ENCODE results near the gene ST3GAL2.
"Not testable (repeated sequence)": the region's sequence is repeated elsewhere in the genome, so short reads cannot be mapped to it uniquely, and the experiment has no call there.

Gene ST3GAL2

DNA sequence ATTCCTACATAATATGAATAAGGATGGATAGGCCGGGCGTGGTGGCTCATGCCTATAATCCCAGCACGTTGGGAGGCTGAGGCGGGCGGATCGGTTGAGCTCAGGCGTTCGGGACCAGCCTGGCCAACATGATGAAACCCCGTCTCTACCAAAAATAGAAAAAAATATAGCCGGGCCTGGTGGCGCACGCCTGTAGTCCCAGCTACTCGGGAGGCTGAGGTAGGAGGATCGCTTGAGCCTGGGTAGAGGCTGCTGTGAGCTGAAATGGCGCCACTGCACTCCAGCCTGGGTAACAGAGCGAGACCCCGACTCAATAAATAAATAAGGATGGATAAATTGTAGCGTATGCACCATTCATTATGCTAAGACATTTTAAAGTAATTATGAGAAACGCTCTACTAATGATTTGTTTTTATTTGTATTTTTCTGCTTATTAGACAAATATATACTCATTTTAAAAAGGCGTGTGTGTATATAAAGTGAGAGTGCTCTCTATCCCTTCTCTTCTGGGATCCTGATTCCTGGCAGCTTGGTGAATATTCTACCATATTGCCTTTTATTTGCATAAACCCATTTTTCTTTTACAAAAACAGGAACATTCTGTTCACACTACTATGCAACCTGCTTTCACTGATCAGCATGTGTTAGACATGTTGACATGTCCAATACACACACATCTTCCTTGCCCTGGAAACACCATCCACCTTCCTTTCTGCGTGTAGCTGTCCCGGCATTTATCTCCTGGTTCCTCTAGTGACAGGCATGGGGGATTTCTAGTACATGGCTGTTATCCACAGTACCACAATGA lies 65.8 kb downstream of the ST3GAL2 start:
- no peak overlapping the region for H3K4me3 ChIP-seq (ENCODE audit: low read length)
- DNase-seq (ENCODE audit: low read depth), result no peak
- TF ChIP-seq, protein P1, sequence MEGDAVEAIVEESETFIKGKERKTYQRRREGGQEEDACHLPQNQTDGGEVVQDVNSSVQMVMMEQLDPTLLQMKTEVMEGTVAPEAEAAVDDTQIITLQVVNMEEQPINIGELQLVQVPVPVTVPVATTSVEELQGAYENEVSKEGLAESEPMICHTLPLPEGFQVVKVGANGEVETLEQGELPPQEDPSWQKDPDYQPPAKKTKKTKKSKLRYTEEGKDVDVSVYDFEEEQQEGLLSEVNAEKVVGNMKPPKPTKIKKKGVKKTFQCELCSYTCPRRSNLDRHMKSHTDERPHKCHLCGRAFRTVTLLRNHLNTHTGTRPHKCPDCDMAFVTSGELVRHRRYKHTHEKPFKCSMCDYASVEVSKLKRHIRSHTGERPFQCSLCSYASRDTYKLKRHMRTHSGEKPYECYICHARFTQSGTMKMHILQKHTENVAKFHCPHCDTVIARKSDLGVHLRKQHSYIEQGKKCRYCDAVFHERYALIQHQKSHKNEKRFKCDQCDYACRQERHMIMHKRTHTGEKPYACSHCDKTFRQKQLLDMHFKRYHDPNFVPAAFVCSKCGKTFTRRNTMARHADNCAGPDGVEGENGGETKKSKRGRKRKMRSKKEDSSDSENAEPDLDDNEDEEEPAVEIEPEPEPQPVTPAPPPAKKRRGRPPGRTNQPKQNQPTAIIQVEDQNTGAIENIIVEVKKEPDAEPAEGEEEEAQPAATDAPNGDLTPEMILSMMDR (IDR thresholded peaks at IDR 0.05; ENCODE audit: insufficient read depth, low read depth, low read length, missing control alignments), result no peak

DNA sequence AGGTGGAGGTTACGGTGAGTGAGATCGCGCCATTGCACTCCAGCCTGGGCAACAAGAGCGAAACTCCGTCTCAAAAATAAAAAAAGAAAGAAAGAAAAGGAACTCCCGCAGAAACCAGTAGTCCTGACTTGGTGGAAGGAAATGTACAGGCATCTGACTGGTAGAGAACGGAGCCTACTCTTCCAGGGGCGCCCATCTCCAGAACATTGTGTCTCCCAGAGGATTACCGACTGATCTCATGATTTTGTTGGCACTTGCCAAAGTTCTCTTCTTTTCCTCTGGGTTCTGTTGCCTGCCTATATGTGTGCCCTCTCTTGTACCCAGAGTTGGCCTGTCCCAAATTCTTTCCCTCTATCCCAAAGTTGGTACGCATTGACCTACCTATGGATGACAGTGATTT lies 68.0 kb downstream of the ST3GAL2 start:
- TF ChIP-seq, protein P1 (IDR thresholded peaks at IDR 0.05; ENCODE audit: insufficient read depth, low read depth, low read length, missing control alignments), result no peak
- H3K4me3 ChIP-seq (ENCODE audit: low read length), result no peak overlapping the region
- no peak for DNase-seq (ENCODE audit: low read depth)

DNA sequence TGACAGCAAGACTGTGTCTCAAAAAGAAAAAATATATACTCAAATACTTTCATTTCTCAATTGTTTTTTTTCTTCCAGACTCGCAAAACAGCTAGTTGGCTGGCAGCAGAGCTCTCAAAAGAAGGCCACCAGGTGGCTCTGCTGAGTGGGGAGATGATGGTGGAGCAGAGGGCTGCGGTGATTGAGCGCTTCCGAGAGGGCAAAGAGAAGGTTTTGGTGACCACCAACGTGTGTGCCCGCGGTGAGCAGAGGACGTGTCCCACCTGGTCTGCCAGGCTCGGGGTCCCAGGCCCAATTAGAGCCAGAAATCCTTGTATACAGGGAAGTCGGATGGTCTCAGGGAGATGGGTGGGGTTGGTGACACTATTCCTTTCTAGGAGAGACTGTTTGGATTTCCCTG lies 68.8 kb downstream of the ST3GAL2 start:
- TF ChIP-seq, protein P1 (IDR thresholded peaks at IDR 0.05; ENCODE audit: insufficient read depth, low read depth, low read length, missing control alignments), result peak; percentile 65
- not testable (repeated sequence) for H3K4me3 ChIP-seq (ENCODE audit: low read length)
- DNase-seq (ENCODE audit: low read depth), result peak; percentile 22

DNA sequence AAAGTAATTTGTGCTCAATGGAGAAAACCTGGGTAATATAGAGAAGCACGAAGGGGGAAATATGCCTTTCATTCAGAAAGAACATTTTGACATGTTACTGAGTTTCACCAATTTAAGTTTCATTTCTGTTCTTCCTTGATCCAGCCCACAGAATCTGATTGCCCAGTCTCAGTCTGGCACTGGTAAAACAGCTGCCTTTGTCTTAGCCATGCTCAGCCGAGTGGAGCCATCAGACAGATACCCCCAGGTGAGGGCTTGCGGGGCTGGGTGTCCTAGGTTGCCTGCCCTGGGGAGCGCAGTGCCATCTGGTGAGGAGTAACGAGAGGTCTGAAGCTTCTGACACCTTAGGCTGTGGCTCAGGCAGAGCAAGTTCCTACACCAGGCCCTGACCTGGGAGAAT lies 74.5 kb downstream of the ST3GAL2 start:
- no peak for DNase-seq (ENCODE audit: low read depth)
- TF ChIP-seq, protein P1 (IDR thresholded peaks at IDR 0.05; ENCODE audit: insufficient read depth, low read depth, low read length, missing control alignments), result no peak
- H3K4me3 ChIP-seq (ENCODE audit: low read length), result no peak overlapping the region

DNA sequence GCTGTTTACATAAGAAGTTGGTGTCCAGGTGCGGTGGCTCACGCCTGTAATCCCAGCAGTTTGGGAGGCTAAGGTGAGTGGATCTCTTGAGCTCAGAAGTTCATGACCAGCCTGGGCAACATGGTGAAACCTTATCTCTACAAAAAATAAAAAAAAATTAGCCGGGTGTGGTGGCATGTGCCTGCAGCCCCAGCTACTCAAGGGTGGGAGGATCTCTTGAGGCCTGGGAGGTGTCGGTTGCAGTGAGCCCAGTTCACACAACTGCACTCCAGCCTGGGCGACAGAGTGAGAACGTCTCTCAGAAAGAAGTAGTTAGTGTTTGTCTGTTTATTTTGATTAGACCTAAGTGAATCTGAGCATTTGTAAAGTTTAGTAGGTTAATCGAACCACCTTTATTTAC lies 79.3 kb downstream of the ST3GAL2 start:
- TF ChIP-seq, protein P1 (IDR thresholded peaks at IDR 0.05; ENCODE audit: insufficient read depth, low read depth, low read length, missing control alignments), result no peak
- H3K4me3 ChIP-seq (ENCODE audit: low read length), result no peak overlapping the region

DNA sequence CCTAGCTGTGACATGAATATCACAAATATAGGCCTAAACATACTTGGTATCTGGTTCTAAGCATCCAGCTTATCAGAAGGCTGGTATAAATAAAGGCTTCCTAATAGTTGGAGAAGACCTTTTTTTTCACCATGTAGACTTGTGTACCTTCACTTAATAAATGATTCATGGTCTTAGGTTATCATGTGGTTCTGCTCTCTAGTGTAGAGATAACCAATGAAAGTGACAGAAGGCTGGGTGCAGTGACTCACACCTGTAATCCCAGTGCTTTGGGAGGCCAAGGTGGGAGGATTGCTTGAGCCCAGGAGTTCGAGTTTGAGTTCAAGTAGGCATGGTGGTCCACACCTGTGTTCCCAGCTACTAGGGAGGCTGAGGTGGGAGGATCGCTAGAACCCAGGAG lies 89.1 kb downstream of the ST3GAL2 start:
- TF ChIP-seq, protein P1 (IDR thresholded peaks at IDR 0.05; ENCODE audit: insufficient read depth, low read depth, low read length, missing control alignments), result no peak
- no peak overlapping the region for H3K4me3 ChIP-seq (ENCODE audit: low read length)
- DNase-seq (ENCODE audit: low read depth), result no peak

More for the DNA sequence above, 79.3 kb downstream of the ST3GAL2 start:
- no peak for DNase-seq (ENCODE audit: low read depth)

DNA sequence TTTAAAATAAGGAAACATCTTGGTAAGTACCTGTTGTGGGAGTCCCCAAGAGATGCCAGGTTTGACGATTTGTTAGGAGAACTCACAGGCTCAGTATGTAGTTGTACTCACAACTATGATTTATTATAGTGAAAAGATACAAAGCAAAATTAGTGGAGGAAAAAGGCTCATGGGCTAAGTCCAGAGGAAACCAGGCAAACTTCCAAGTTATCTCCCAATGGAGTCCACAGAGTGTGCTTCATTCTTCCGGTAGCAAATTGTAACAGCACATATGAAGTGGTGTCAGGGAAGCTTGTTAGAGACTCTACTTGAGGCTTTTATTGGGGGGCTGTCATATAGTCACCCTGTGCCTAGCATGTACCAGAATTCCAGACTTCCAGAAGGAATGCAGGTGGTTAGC lies 89.9 kb downstream of the ST3GAL2 start:
- no peak overlapping the region for H3K4me3 ChIP-seq (ENCODE audit: low read length)
- TF ChIP-seq, protein P1 (IDR thresholded peaks at IDR 0.05; ENCODE audit: insufficient read depth, low read depth, low read length, missing control alignments), result no peak
- no peak for DNase-seq (ENCODE audit: low read depth)
